Thyroid gland (tissue), 4 donors: ENCODE results near the gene SYNC. TPM values are rescaled to one million over a fixed set of nuclear protein-coding genes. Genes with fewer than 3 reads are reported as not detected.
A peak's percentile ranks its signal among the peaks of the same experiment; 100 is the strongest.
"Not testable (repeated sequence)": the region's sequence is repeated elsewhere in the genome, so short reads cannot be mapped to it uniquely, and the experiment has no call there.

Source experiments
- DNase-seq, 2 donors: peaks; one replicate each; pipeline ENCODE4 v3.0.0-alpha.2; 2019
- H3K27ac ChIP-seq, 3 donors: fragments of 200-600 bp; sonication (generic); 1 replicate in 2 of 3; 2 replicates in 1 of 3; pipeline ENCODE4 v1.5.1; 2016 to 2019; ENCODE audit warnings: mild to moderate bottlenecking in 1 of 3, moderate library complexity in 1 of 3
- H3K27me3 ChIP-seq: fragments of 200-600 bp; sonication (generic); one replicate; pipeline ENCODE4 v1.5.1; 2019
- H3K36me3 ChIP-seq, 2 donors: fragments of 200-600 bp; sonication (generic); one replicate each; pipeline ENCODE4 v1.5.1; 2016 to 2019
- H3K4me1 ChIP-seq, 2 donors: fragments of 200-600 bp; sonication (generic); one replicate each; pipeline ENCODE4 v1.5.1; 2017 to 2019
- H3K4me3 ChIP-seq, 3 donors: fragments of 200-600 bp; sonication (generic); replicated peaks in 1 of 3; 1 replicate in 2 of 3; 2 replicates in 1 of 3; pipeline ENCODE4 v1.5.1; 2016; ENCODE audit warnings: mild to moderate bottlenecking in 1 of 3
- H3K9me3 ChIP-seq: fragments of 200-600 bp; sonication (generic); one replicate; pipeline ENCODE4 v1.5.1; 2017
- CTCF ChIP-seq, 6 experiments: fragments of 200-600 bp in 3 of 6; fragments of 450-650 bp in 3 of 6; sonication (generic) in 3 of 6; IDR thresholded peaks; one replicate each; pipeline ENCODE4 v1.5.1; 2016 to 2019; ENCODE audit warnings: antibody characterized with exemption in 6 of 6, mild to moderate bottlenecking in 2 of 6, inconsistent platforms in 1 of 6, moderate library complexity in 1 of 6
- POLR2A ChIP-seq, 2 donors: fragments of 450-650 bp; IDR thresholded peaks; one replicate each; pipeline ENCODE4 v1.6.1; 2017; ENCODE audit warnings: antibody characterized with exemption in 2 of 2, mild to moderate bottlenecking in 2 of 2, moderate library complexity in 1 of 2
- WGBS, 2 donors: methylation state at CpG; one replicate each; pipeline ENCODE4 v1.1.5; 2017; 5-methylcytosine and 5-hydroxymethylcytosine counted together
- intact Hi-C: fragments of 100-400 bp; cut with DNase I; formaldehyde crosslinking; loops from one replicate; pipeline ENCODE4 v1.15.1; 2023
- total RNA-seq, 4 donors: library from RNA; depleted of rRNA; stranded (reverse); fragments of >200 nt; gene quantifications; one replicate each; pipeline ENCODE4 v1.2.3, GENCODE V29; 2016

SYNC gene
- total RNA-seq, 4 donors from 2014 or later, result 7.3 to 13.7 (median 7.7) TPM

- Histone ChIP-seq H3K36me3 (no peaks in the 10 kb centered on the region), H3K27ac (peak overlapping the region; percentile 68 to 84 (median 81)), H3K4me1 (peaks cover 10 to 22% of the 10 kb centered on the region in 2 donors), H3K4me3 (no peak overlapping the region), H3K27me3 (no peaks in the 10 kb centered on the region), H3K9me3 (no peaks in the 10 kb centered on the region)
- TF ChIP-seq CTCF (IDR thresholded peaks at IDR 0.05) (peak in 1 of 6 experiments; percentile 9), POLR2A (IDR thresholded peaks at IDR 0.05) (peak in 1 of 2 donors; percentile 77)
- DNase-seq, result peak; percentile 100
- WGBS, 2 donors, result 22 to 57% methylated on average over 3 to 9 of the region's 9 CpGs
- intact Hi-C loops, result no loop called here
Measured at GRCh38 chr1:32716312-32717148, 14.0 kb upstream of the SYNC start.

GRCh38 chr1:32715901-32716311, 13.3 kb upstream of the SYNC start:
- no peaks in the 10 kb centered on the region for H3K36me3 ChIP-seq
- intact Hi-C loops, result no loop called here
- no peaks in the 10 kb centered on the region for H3K9me3 ChIP-seq
- no peak overlapping the region for H3K4me3 ChIP-seq
- H3K27ac ChIP-seq, result peak overlapping the region; percentile 68 to 84 (median 81)
- TF ChIP-seq CTCF (IDR thresholded peaks at IDR 0.05), result no peak
- no peak for TF ChIP-seq POLR2A (IDR thresholded peaks at IDR 0.05)
- peaks cover 10 to 22% of the 10 kb centered on the region in 2 donors for H3K4me1 ChIP-seq
- H3K27me3 ChIP-seq, result no peaks in the 10 kb centered on the region
- 94 to 100% methylated on average over 3 to 4 of the region's 4 CpGs for WGBS, 2 donors
- DNase-seq, result no peak

GRCh38 chr1:32714277-32714676, 11.7 kb upstream of the SYNC start:
- TF ChIP-seq CTCF (IDR thresholded peaks at IDR 0.05), result no peak
- H3K27ac ChIP-seq, result no peak overlapping the region
- H3K4me1 ChIP-seq, result peaks cover 10 to 22% of the 10 kb centered on the region in 2 donors
- H3K9me3 ChIP-seq, result no peaks in the 10 kb centered on the region
- H3K27me3 ChIP-seq, result no peaks in the 10 kb centered on the region
- H3K4me3 ChIP-seq, result no peak overlapping the region
- H3K36me3 ChIP-seq, result no peaks in the 10 kb centered on the region
- intact Hi-C loops, result loop anchor here (5.0 kb wide), 3 partner anchors 58 to 368 kb away; partner anchors contain the start of genes AZIN2 and FNDC5
- 81 to 86% methylated on average over 4 of the region's 4 CpGs for WGBS, 2 donors
- no peak for DNase-seq

GRCh38 chr1:32713081-32713480, 10.5 kb upstream of the SYNC start:
- H3K4me1 ChIP-seq, result peaks cover 10 to 22% of the 10 kb centered on the region in 2 donors
- H3K27ac ChIP-seq, result no peak overlapping the region
- no peak for DNase-seq
- H3K36me3 ChIP-seq, result no peaks in the 10 kb centered on the region
- 84 to 89% methylated on average over 10 of the region's 10 CpGs for WGBS, 2 donors
- no peak overlapping the region for H3K4me3 ChIP-seq
- intact Hi-C loops, result loop anchor here (5.0 kb wide), 3 partner anchors 59 to 369 kb away; partner anchors contain the start of genes AZIN2 and FNDC5
- TF ChIP-seq CTCF (IDR thresholded peaks at IDR 0.05), result no peak
- TF ChIP-seq POLR2A (IDR thresholded peaks at IDR 0.05), result no peak
- H3K27me3 ChIP-seq, result no peaks in the 10 kb centered on the region
- H3K9me3 ChIP-seq, result no peaks in the 10 kb centered on the region

- intact Hi-C loops, result loop anchor here (5.0 kb wide), 3 partner anchors 61 to 371 kb away; partner anchors contain the start of genes AZIN2 and FNDC5
- not testable (repeated sequence) for H3K9me3 ChIP-seq, H3K4me3 ChIP-seq, H3K27ac ChIP-seq, DNase-seq, H3K27me3 ChIP-seq, H3K36me3 ChIP-seq
- 85 to 90% methylated on average over 4 of the region's 4 CpGs for WGBS, 2 donors
- peaks cover 2 to 12% of the 10 kb centered on the region in 2 donors for H3K4me1 ChIP-seq
Measured at GRCh38 chr1:32711221-32711620, 8.7 kb upstream of the SYNC start.
